GM12864 (cell line): ENCODE data around the gene ANKIB1.
"Not testable (repeated sequence)": the region's sequence is repeated elsewhere in the genome, so short reads cannot be mapped to it uniquely, and the experiment has no call there.

ENCODE experiments used
- DNase-seq: peaks from one replicate; pipeline ENCODE4 v3.0.0-alpha.2; 2011; ENCODE audit warnings: low read depth
- H3K4me3 ChIP-seq: 2 replicates; pipeline ENCODE4 v1.5.1; 2011; ENCODE audit warnings: mild to moderate bottlenecking, low read depth, low read length, control low read depth
- TF ChIP-seq, protein P1 (sequence below): IDR thresholded peaks from 2 replicates; pipeline ENCODE4 v1.5.1; 2011; ENCODE audit warnings: low read depth, mild to moderate bottlenecking, moderate library complexity, low read length, control low read depth, inconsistent platforms; ENCODE audit errors: missing control alignments

The ANKIB1 gene

DNA sequence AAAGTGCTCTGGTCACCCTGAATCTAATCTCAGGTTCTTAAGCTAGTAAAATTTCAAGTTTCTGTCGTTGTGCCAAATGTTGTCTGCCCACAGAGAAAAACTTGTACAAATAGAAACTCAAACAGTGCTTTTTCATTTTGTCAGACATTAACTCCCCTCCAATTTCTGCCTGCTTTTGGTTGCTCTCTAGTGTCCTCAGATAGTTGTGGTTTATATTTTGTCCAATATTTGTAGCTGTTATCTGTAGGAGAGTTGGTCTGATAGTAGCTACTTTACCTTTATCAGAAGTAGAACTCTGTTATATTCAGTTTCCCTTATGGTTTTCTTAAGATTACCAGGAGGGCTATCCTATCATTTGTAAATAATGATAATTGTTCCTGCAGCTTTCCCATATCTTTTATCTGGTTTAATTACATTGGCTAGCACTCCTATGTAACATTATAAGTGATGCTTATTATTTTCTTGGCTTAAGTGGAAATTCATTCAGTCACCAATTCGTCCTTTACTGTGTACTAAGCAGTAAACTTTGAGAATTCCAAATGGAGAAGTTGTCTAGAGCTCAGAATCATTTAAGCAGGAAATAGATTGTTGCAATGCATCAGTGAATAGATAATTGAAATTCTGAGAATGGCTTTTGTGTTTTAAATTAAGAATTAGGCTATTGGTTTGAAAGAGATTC is 91.0 kb downstream of the ANKIB1 start:
- DNase-seq: no peak
- TF ChIP-seq, protein P1, sequence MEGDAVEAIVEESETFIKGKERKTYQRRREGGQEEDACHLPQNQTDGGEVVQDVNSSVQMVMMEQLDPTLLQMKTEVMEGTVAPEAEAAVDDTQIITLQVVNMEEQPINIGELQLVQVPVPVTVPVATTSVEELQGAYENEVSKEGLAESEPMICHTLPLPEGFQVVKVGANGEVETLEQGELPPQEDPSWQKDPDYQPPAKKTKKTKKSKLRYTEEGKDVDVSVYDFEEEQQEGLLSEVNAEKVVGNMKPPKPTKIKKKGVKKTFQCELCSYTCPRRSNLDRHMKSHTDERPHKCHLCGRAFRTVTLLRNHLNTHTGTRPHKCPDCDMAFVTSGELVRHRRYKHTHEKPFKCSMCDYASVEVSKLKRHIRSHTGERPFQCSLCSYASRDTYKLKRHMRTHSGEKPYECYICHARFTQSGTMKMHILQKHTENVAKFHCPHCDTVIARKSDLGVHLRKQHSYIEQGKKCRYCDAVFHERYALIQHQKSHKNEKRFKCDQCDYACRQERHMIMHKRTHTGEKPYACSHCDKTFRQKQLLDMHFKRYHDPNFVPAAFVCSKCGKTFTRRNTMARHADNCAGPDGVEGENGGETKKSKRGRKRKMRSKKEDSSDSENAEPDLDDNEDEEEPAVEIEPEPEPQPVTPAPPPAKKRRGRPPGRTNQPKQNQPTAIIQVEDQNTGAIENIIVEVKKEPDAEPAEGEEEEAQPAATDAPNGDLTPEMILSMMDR: no peak
- no peak overlapping the region for H3K4me3 ChIP-seq

DNA sequence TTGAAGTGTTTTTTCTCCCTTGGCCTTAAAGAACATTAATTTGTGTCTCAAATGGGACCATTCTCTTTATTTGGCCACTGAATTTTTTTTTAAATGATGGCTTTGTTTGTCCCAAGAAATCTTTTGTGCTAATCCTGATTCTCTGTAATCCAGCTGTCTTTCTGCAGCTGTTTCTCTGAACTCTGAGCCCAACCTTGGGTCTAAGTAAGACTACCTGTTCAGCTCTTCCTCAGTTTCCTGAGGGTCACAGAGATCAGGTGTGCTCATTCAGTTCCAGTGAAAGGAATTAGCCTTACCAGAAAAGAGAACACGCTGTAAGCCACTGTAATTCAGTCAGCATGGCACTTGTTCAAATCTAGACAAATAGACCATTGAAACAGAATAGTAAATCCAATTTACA is 94.2 kb downstream of the ANKIB1 start:
- DNase-seq: no peak
- TF ChIP-seq, protein P1: no peak
- H3K4me3 ChIP-seq: no peak overlapping the region

DNA sequence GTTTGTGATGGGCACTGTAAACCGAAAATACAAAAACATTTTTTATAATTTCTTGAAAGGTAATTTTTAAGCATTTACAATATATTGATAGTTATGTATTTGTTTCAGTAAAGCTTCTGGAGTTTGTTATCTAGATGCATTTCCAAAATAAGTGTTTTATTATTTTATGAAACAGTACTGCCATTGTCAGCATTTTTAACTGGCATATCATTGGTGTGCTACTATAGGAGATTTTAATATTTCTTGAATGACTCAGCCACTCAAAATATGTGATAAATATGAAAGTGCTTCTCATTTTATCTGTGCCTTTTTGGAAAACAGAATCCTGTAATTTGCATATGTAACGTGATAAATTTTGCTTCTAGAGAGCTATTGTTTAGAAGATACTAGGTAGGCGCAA is 97.9 kb downstream of the ANKIB1 start:
- TF ChIP-seq, protein P1: no peak
- DNase-seq: no peak
- no peak overlapping the region for H3K4me3 ChIP-seq

DNA sequence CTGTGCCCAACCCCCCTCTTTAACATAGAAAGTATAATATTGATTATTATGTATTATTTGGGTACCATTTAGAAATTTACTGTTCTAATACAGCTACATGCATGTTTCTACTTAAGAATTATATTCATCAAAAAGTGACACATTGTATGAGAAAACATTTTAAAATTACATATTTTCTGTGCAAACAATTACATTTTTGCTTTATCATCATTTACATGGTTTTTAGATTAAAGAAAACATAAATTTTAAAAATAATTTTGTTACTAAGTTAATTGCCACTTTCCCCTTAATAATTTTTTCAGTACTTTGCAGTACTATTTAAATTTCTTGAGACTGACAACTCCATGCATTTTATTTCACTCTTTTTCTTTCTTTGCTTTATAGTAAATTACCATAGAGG is 106.2 kb downstream of the ANKIB1 start:
- H3K4me3 ChIP-seq: no peak overlapping the region
- DNase-seq: no peak
- TF ChIP-seq, protein P1: no peak

DNA sequence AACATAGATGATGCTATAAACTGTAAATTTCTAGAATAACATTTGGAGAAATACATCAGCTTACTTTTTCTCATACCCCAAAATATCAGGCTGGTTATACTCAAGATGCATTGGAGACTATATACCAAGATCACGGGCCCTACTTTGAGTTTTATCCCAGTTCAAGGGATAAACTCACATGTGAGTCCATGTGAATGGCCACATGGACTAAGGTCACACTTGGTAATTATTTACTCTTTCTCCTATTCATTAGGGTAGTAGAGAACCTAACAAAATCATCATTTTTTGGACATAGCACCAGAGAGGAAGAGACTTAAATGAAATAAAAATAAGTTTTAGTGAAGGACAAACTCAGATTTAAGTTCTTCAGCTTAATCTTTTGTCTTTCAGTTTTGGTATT is 108.4 kb downstream of the ANKIB1 start:
- TF ChIP-seq, protein P1: no peak
- H3K4me3 ChIP-seq: no peak overlapping the region
- no peak for DNase-seq

DNA sequence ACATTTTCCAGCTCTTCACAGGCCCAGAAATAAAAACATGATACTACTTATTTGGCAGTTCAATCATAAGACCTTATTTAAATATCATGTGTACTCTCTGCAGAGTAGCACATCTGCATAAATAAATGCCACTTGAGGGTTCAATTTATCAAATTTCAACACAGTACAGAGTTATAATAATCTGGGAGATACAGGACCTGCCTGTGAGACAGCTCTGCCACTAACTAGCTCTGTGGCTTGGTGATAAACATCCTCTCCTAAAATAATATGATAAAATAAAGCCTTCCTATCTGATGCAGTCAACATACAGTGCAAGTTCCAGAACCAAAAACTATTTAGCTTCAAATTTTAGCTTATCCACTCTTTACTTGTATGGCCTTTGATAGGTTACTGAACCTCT is 110.6 kb downstream of the ANKIB1 start:
- no peak for DNase-seq
- H3K4me3 ChIP-seq: no peak overlapping the region
- TF ChIP-seq, protein P1: no peak

DNA sequence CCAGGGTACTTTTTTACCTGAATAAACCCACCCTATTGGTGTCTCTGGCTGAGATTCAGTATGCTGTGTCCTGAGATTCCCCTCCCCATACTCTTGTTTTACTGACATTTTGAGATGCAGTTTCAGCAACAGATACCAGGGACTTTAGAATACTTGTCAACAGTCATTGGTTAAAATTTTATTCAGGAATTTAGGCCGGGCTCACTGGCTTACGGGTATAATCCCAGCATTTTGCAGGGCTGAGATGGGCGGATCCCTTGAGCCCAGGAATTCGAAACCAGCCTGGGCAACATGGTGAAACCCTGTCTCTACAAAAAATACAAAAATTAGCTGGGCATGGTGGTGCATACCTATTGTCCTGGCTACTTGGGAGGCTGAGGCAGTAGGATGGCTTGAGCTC is 111.5 kb downstream of the ANKIB1 start:
- DNase-seq: no peak
- no peak overlapping the region for H3K4me3 ChIP-seq
- TF ChIP-seq, protein P1: no peak

DNA sequence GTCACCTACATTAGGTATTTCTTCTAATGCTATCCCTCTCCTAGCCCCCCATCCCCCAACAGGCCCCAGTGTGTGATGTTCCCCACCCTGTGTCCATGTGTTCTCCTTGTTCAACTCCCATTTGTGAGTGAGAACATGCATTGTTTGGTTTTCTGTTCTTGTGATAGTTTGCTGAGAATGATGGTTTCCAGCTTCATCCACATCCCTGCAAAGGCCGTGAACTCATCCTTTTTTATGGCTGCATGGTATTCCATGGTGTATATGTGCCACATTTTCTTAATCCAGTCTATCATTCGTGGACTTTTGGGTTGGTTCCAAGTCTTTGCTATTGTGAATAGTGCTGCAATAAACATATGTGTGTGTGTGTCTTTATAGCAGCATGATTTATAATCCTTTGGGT is 113.4 kb downstream of the ANKIB1 start:
- DNase-seq, H3K4me3 ChIP-seq: not testable (repeated sequence)
